Small intestine (tissue), 7 donors: ENCODE measurements around the gene MARF1. TPM values are rescaled to one million over a fixed set of nuclear protein-coding genes. Genes with fewer than 3 reads are reported as not detected.
"Not testable (repeated sequence)": the region's sequence is repeated elsewhere in the genome, so short reads cannot be mapped to it uniquely, and the experiment has no call there.

Experiments
- DNase-seq, 2 donors: peaks; one replicate each; pipeline versions ENCODE4 v3.0.0 to v3.0.0-alpha.2; 2013
- FAIRE-seq: peaks from 2 replicates; lab custom pipeline; 2012; peaks lifted over from hg19 to GRCh38; lab: Jason Lieb, UNC
- H3K27ac ChIP-seq, 3 donors: one replicate each; pipeline ENCODE4 v1.5.1; 2013; ENCODE audit warnings: low read length in 2 of 3, mild to moderate bottlenecking in 2 of 3, control low read depth in 1 of 3, inconsistent platforms in 1 of 3, low read depth in 1 of 3, moderate library complexity in 1 of 3
- H3K27me3 ChIP-seq, 3 donors: one replicate each; pipeline ENCODE4 v1.6.1; 2013; ENCODE audit warnings: low read length in 3 of 3, inconsistent platforms in 1 of 3; ENCODE audit not compliant: control insufficient read depth in 3 of 3, insufficient read depth in 3 of 3
- H3K36me3 ChIP-seq, 3 donors: one replicate each; pipeline ENCODE4 v1.6.1; 2013; ENCODE audit warnings: low read length in 3 of 3, inconsistent platforms in 1 of 3, low read depth in 1 of 3, mild to moderate bottlenecking in 1 of 3, moderate library complexity in 1 of 3; ENCODE audit not compliant: control insufficient read depth in 3 of 3, insufficient read depth in 2 of 3
- H3K4me1 ChIP-seq, 3 donors: one replicate each; pipeline ENCODE4 v1.6.1; 2013; ENCODE audit warnings: low read length in 2 of 3, inconsistent platforms in 1 of 3, low read depth in 1 of 3, mild to moderate bottlenecking in 1 of 3, moderate library complexity in 1 of 3; ENCODE audit not compliant: control insufficient read depth in 3 of 3, insufficient read depth in 2 of 3
- H3K4me3 ChIP-seq, 3 donors: one replicate each; pipeline ENCODE4 v1.5.1; 2013; ENCODE audit warnings: low read length in 3 of 3, control low read depth in 1 of 3, inconsistent platforms in 1 of 3, low read depth in 1 of 3, mild to moderate bottlenecking in 1 of 3, moderate library complexity in 1 of 3
- H3K9me3 ChIP-seq, 2 donors: one replicate each; pipeline ENCODE4 v1.6.1; 2013; ENCODE audit warnings: low read depth in 1 of 2, low read length in 1 of 2; ENCODE audit not compliant: control insufficient read depth in 2 of 2, insufficient read depth in 1 of 2
- WGBS, 3 donors: extraction: QIAGEN DNeasy Blood & Tissue Kit; methylation state at CpG; one replicate each; pipeline ENCODE4 v1.1.7; 2013; 5-methylcytosine and 5-hydroxymethylcytosine counted together
- polyA plus RNA-seq, 4 donors: library from polyadenylated mRNA; stranded (reverse) in 3 of 4; unstranded in 1 of 4; fragments of 200-250 nt in 3 of 4; fragments of 120-200 nt in 1 of 4; gene quantifications; one replicate each; pipeline versions ENCODE4 v1.2.1 to v1.2.3, GENCODE V29; 2013
- donor health status: healthy with polysubstance abuse.
- donor health status: control.
- donor health status: control.
- donor health status: Bipolar disorder and iron deficiency.
- donor health status: healthy.

The MARF1 gene
- polyA plus RNA-seq, 4 donors: 14.3 to 41.4 (median 15.7) TPM

GRCh38 chr16:15583526-15583925, 59.4 kb downstream of the MARF1 start:
- 85 to 93% (median 91%) methylated on average over 4 of the region's 4 CpGs for WGBS, 3 donors

GRCh38 chr16:15581127-15581815, 61.7 kb downstream of the MARF1 start:
- no peaks in the 10 kb centered on the region for H3K36me3 ChIP-seq
- peak in 1 of 2 donors; percentile 24 for DNase-seq
- H3K27me3 ChIP-seq: no peaks in the 10 kb centered on the region
- H3K27ac ChIP-seq: peak overlapping the region in 1 of 3 donors; percentile 34
- 85 to 90% (median 86%) methylated on average over 10 of the region's 10 CpGs for WGBS, 3 donors
- peaks cover 0 to 3% (median 0%) of the 10 kb centered on the region in 3 donors for H3K4me1 ChIP-seq
- no peak for FAIRE-seq
- peaks cover 0 to 18% of the 10 kb centered on the region in 2 donors for H3K9me3 ChIP-seq
- H3K4me3 ChIP-seq: no peak overlapping the region

More at GRCh38 chr16:15583526-15583925, 59.4 kb downstream of the MARF1 start:
- H3K27me3 ChIP-seq: no peaks in the 10 kb centered on the region
- FAIRE-seq: no peak
- DNase-seq: no peak
- H3K9me3 ChIP-seq: peaks cover 0 to 10% of the 10 kb centered on the region in 2 donors
- no peak overlapping the region for H3K4me3 ChIP-seq
- H3K36me3 ChIP-seq: peaks cover 0 to 15% (median 0%) of the 10 kb centered on the region in 3 donors
- no peak overlapping the region for H3K27ac ChIP-seq
- no peaks in the 10 kb centered on the region for H3K4me1 ChIP-seq

GRCh38 chr16:15578824-15579223, 64.1 kb downstream of the MARF1 start:
- peaks cover 0 to 3% (median 0%) of the 10 kb centered on the region in 3 donors for H3K4me1 ChIP-seq
- 89 to 97% (median 90%) methylated on average over 4 of the region's 4 CpGs for WGBS, 3 donors
- FAIRE-seq (no peak), DNase-seq (no peak)
- H3K27me3 ChIP-seq: no peaks in the 10 kb centered on the region
- H3K9me3 ChIP-seq: peaks cover 0 to 12% of the 10 kb centered on the region in 2 donors
- no peak overlapping the region for H3K4me3 ChIP-seq
- H3K36me3 ChIP-seq: no peaks in the 10 kb centered on the region
- no peak overlapping the region for H3K27ac ChIP-seq

GRCh38 chr16:15576960-15577958, 65.7 kb downstream of the MARF1 start:
- peak overlapping the region in 2 of 3 donors; percentile 90 to 92 for H3K27ac ChIP-seq
- no peak overlapping the region for H3K4me3 ChIP-seq

GRCh38 chr16:15575293-15576049, 67.5 kb downstream of the MARF1 start:
- Histone ChIP-seq H3K9me3 (peaks cover 0 to 12% of the 10 kb centered on the region in 2 donors), H3K4me1 (peaks cover 0 to 12% (median 0%) of the 10 kb centered on the region in 3 donors), H3K36me3 (no peaks in the 10 kb centered on the region), H3K27me3 (no peaks in the 10 kb centered on the region), H3K4me3 (no peak overlapping the region), H3K27ac (no peak overlapping the region)
- WGBS, 3 donors: 88 to 92% (median 90%) methylated on average over 4 of the region's 4 CpGs
- DNase-seq (peak in 1 of 2 donors; percentile 26), FAIRE-seq (no peak)

More at GRCh38 chr16:15576960-15577958, 65.7 kb downstream of the MARF1 start:
- WGBS, 3 donors: 19 to 73% (median 42%) methylated on average over 20 of the region's 20 CpGs
- no peak for FAIRE-seq
- Histone ChIP-seq H3K4me1 (peaks cover 0 to 8% (median 0%) of the 10 kb centered on the region in 3 donors), H3K27me3 (no peaks in the 10 kb centered on the region), H3K36me3 (no peaks in the 10 kb centered on the region), H3K9me3 (peaks cover 0 to 12% of the 10 kb centered on the region in 2 donors)
- DNase-seq: peak in 1 of 2 donors; percentile 99

- Histone ChIP-seq H3K9me3 (peaks cover 0 to 12% of the 10 kb centered on the region in 2 donors), H3K36me3 (no peaks in the 10 kb centered on the region), H3K4me1 (peaks cover 0 to 12% (median 0%) of the 10 kb centered on the region in 3 donors), H3K27ac (no peak overlapping the region), H3K4me3 (no peak overlapping the region), H3K27me3 (no peaks in the 10 kb centered on the region)
- no peak for FAIRE-seq
- DNase-seq: no peak
- 93 to 98% (median 94%) methylated on average over 10 of the region's 10 CpGs for WGBS, 3 donors
Observed at GRCh38 chr16:15574614-15574948, 68.4 kb downstream of the MARF1 start.

GRCh38 chr16:15573896-15574613, 68.9 kb downstream of the MARF1 start:
- not testable (repeated sequence) for DNase-seq, H3K27me3 ChIP-seq, H3K27ac ChIP-seq, H3K4me3 ChIP-seq, FAIRE-seq, H3K36me3 ChIP-seq
- WGBS, 3 donors: 92 to 95% (median 93%) methylated on average over 11 of the region's 11 CpGs
- peaks cover 0 to 12% (median 0%) of the 10 kb centered on the region in 3 donors for H3K4me1 ChIP-seq
- peaks cover 0 to 12% of the 10 kb centered on the region in 2 donors for H3K9me3 ChIP-seq
